Left lung (tissue), 10 donors: ENCODE data around the gene CARD14. TPM values are rescaled to one million over a fixed set of nuclear protein-coding genes. Genes with fewer than 3 reads are reported as not detected.

Source experiments
- ATAC-seq: fragments of 200-7000 bp; cut with Tn5 transposase; one replicate; pipeline ENCODE4 v1.9.1; 2020; ENCODE audit warnings: moderate library complexity
- DNase-seq, 4 donors: peaks; one replicate each; pipeline ENCODE4 v3.0.0-alpha.2; 2013 to 2020
- H3K27ac ChIP-seq, 2 donors: fragments of 200-600 bp; sonication (generic) in 1 of 2; one replicate each; pipeline versions ENCODE4 v1.5.0 to v1.8.0; 2020 to 2021
- H3K27me3 ChIP-seq, 2 donors: fragments of 200-600 bp; sonication (generic) in 1 of 2; one replicate each; pipeline versions ENCODE4 v1.5.0 to v1.8.0; 2020 to 2021
- H3K36me3 ChIP-seq, 2 donors: fragments of 200-600 bp; sonication (generic) in 1 of 2; one replicate each; pipeline versions ENCODE4 v1.5.0 to v1.8.0; 2020 to 2021
- H3K4me1 ChIP-seq, 2 donors: fragments of 200-600 bp; one replicate each; pipeline ENCODE4 v1.8.0; 2021
- H3K4me3 ChIP-seq, 2 donors: fragments of 200-600 bp; sonication (generic) in 1 of 2; one replicate each; pipeline versions ENCODE4 v1.5.0 to v1.8.0; 2020 to 2021; ENCODE audit warnings: mild to moderate bottlenecking in 1 of 2
- H3K9me3 ChIP-seq, 2 donors: fragments of 200-600 bp; sonication (generic) in 1 of 2; one replicate each; pipeline versions ENCODE4 v1.5.0 to v1.8.0; 2020 to 2021
- intact Hi-C, 2 donors: fragments of 100-400 bp; cut with DNase I; formaldehyde crosslinking; loops; one replicate each; pipeline versions ENCODE4 v1.11.2 to v1.14.2; 2022
- polyA plus RNA-seq, 6 donors: library from polyadenylated mRNA; unstranded; fragments of 120-200 nt; gene quantifications; one replicate each; pipeline ENCODE4 v1.2.1, GENCODE V29; 2013; ENCODE audit not compliant: insufficient read length in 6 of 6
- total RNA-seq, 2 donors: library from RNA; stranded (reverse); fragmentation: NEBNext Ultra II Directional; extraction: Animal tissue kit (Norgen Biotek cat#: 25700); gene quantifications; one replicate each; pipeline ENCODE4 v1.2.1, GENCODE V29; 2021
- TF ChIP-seq, protein P1 (sequence below), 2 donors: fragments of 200-600 bp; sonication (generic) in 1 of 2; IDR thresholded peaks; one replicate each; pipeline versions ENCODE4 v1.5.0 to v1.8.0; 2021; ENCODE audit warnings: antibody characterized with exemption in 2 of 2
- donor health status: DM: no; HTN: yes; CAD: no.
- donor health status: DM: no; HTN: no; CAD: no.

CARD14 gene
- total and polyA plus RNA-seq, 8 donors: 0.41 to 3.2 (median 1.8) TPM

DNA sequence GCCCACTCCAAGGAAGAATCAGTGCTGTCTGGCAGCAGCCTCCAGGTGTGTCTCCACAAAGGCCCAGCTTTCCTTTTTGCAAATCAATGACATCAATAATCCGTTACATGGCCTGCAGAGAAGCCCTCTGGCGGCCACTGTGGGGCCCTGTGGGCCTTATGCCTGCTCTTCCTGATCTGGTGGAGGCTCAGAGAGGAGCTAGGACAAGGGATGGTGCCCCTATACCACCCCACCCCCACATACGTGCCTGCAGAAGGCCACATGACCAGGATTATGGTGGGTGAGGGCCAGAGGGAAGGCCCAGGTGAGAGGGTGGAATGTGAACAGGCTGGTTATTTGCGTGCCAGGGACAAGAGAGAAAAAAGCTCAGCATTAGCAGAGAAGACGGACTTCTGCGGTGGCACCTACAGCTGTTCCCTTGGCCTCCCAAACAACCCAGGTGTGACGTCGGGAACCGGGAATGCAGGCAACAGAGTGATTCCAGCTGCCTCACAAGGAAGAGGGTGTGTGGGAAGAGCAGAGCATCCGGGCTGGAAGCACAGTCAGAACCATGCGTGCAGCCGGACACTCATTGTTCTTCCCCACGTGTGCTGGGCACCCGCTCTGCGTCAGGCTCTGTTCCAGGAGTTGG, 45.4 kb upstream of the CARD14 start:
- ATAC-seq: peak; percentile 60
- Histone ChIP-seq H3K27ac (no peak overlapping the region), H3K36me3 (peaks cover 0 to 3% of the 10 kb centered on the region in 2 donors), H3K27me3 (peaks cover 0 to 12% of the 10 kb centered on the region in 2 donors), H3K4me3 (no peak overlapping the region), H3K9me3 (no peaks in the 10 kb centered on the region), H3K4me1 (no peaks in the 10 kb centered on the region)
- intact Hi-C loops: no loop called here
- DNase-seq: peak in 1 of 4 donors; percentile 34
- TF ChIP-seq, protein P1, sequence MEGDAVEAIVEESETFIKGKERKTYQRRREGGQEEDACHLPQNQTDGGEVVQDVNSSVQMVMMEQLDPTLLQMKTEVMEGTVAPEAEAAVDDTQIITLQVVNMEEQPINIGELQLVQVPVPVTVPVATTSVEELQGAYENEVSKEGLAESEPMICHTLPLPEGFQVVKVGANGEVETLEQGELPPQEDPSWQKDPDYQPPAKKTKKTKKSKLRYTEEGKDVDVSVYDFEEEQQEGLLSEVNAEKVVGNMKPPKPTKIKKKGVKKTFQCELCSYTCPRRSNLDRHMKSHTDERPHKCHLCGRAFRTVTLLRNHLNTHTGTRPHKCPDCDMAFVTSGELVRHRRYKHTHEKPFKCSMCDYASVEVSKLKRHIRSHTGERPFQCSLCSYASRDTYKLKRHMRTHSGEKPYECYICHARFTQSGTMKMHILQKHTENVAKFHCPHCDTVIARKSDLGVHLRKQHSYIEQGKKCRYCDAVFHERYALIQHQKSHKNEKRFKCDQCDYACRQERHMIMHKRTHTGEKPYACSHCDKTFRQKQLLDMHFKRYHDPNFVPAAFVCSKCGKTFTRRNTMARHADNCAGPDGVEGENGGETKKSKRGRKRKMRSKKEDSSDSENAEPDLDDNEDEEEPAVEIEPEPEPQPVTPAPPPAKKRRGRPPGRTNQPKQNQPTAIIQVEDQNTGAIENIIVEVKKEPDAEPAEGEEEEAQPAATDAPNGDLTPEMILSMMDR (IDR thresholded peaks at IDR 0.05): no peak

DNA sequence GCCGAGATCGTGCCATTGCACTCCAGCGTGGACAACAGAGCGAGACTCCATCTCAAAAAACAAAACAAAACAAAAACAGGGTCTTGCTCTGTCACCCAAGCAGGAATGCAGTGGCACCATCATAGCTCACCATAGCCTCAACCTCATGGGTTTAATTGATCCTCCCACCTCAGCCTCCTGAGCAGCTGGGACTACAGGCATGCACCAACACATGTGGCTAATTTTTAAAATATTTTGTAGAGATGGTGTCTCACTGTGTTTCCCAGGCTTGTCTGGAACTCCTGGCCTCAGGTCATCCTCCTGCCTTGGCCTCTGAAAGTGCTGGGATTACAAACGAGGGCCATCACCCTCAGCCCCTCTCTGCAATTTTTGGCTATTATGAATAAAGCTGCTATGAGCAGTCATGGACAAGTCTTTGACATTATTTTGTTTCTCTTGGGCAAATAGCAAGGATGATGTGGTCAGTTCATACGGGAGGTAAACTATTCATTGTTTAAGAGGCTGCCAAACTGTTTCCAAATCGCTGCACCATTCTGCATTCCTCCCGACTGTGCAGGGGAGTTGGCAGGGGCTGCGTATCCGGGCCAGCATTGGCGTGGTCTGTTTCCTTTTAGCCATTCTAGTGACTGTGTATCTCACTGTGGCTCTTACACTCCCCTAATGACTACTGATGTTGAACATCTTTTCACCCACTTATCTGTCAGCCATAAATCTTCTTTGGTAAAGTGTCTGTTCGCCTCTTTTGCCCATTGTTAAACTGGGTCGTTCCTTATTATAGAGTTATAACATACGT, 44.0 kb upstream of the CARD14 start:
- Histone ChIP-seq H3K27ac (no peak overlapping the region), H3K27me3 (peaks cover 0 to 12% of the 10 kb centered on the region in 2 donors), H3K4me3 (no peak overlapping the region), H3K36me3 (no peaks in the 10 kb centered on the region), H3K4me1 (no peaks in the 10 kb centered on the region), H3K9me3 (no peaks in the 10 kb centered on the region)
- ATAC-seq (no peak), DNase-seq (peak in 1 of 4 donors; percentile 13)
- TF ChIP-seq, protein P1 (IDR thresholded peaks at IDR 0.05): no peak
- intact Hi-C loops: no loop called here

DNA sequence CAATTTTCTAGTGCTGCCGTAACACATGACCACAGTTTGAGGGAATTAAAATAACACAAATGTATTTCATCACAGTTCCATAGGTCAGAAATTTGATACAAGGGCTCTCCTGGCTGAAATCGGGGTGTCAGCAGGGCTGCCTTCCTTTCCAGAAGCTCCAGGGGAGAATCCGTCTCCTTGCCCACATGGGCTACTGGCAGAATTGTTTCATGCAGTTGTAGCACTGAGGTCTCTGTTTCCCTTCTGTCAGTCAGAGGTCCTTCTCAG, 43.4 kb upstream of the CARD14 start:
- Histone ChIP-seq H3K4me1 (no peaks in the 10 kb centered on the region), H3K27me3 (peaks cover 0 to 12% of the 10 kb centered on the region in 2 donors), H3K27ac (no peak overlapping the region), H3K9me3 (no peaks in the 10 kb centered on the region), H3K36me3 (no peaks in the 10 kb centered on the region), H3K4me3 (no peak overlapping the region)
- DNase-seq: no peak
- TF ChIP-seq, protein P1 (IDR thresholded peaks at IDR 0.05): no peak
- no peak for ATAC-seq
- intact Hi-C loops: no loop called here

DNA sequence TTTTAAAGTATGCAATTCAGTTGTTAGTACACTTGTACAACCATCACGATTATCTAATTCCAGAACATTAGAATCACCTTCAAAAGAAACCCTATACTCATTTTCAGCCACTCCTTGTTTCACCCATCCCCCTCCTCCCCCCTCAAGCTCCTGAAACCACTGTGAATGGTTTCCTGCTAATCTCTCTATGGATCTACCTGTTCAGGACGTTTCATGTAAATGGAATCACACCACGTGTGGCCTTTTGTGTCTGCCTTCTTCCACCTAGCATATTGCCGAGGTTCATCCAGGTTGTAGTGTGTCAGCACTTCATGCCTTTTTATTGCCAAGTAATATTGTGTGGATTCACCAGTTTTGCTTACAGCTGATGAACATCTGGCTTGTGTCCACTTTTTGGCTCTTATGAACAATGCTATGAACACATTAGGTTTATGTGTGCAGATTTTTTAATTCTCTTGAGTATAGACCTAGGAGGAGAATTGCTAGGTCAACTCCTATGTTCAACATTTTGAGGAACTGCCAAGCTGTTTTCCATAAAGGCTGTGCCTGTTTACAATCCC, 40.7 kb upstream of the CARD14 start:
- TF ChIP-seq, protein P1 (IDR thresholded peaks at IDR 0.05): no peak
- no peaks in the 10 kb centered on the region for H3K9me3 ChIP-seq
- no peak for ATAC-seq
- intact Hi-C loops: no loop called here
- no peak overlapping the region for H3K27ac ChIP-seq
- H3K4me1 ChIP-seq: no peaks in the 10 kb centered on the region
- peaks cover 0 to 9% of the 10 kb centered on the region in 2 donors for H3K27me3 ChIP-seq
- H3K36me3 ChIP-seq: peaks cover 0 to 21% of the 10 kb centered on the region in 2 donors
- no peak for DNase-seq
- no peak overlapping the region for H3K4me3 ChIP-seq

DNA sequence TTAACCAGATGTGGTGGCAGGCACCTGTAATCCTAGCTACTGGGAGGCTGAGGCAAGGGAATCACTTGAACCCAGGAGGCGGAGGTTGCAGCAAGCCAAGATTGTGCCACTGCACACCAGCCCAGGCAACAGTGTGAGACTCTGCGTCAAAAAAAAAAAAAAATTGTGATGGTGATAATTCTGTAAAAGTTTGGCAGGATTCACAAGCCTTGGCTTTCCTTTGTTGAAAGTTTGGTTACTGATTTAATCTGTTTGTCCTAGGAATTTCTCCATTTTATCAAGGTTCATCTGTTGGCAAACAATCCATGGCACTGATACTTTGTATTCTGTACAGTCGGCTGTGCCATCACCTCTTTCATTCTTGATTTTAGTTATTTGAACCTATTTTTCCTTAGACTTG, 38.8 kb upstream of the CARD14 start:
- Histone ChIP-seq H3K4me3 (no peak overlapping the region), H3K27me3 (no peaks in the 10 kb centered on the region), H3K9me3 (no peaks in the 10 kb centered on the region), H3K4me1 (no peaks in the 10 kb centered on the region), H3K36me3 (peaks cover 3 to 40% of the 10 kb centered on the region in 2 donors), H3K27ac (no peak overlapping the region)
- DNase-seq (no peak), ATAC-seq (no peak)
- TF ChIP-seq, protein P1 (IDR thresholded peaks at IDR 0.05): no peak
- intact Hi-C loops: no loop called here
